PC-9 (cell line): Measurements from ENCODE around the gene CHSY3.
A peak's percentile ranks its signal among the peaks of the same experiment; 100 is the strongest.

Experiments
- EZH2 ChIP-seq: fragments of 200-600 bp; sonication (generic); IDR thresholded peaks from 2 replicates; pipeline ENCODE4 v1.8.0; 2017; ENCODE audit warnings: antibody characterized with exemption, low read depth
- TF ChIP-seq, protein P1 (sequence below): fragments of 200-600 bp; sonication (generic); conservative IDR thresholded peaks from 2 replicates; pipeline ENCODE4 v1.6.1; 2017; ENCODE audit warnings: mixed run types, antibody characterized with exemption, mild to moderate bottlenecking, moderate library complexity

DNA sequence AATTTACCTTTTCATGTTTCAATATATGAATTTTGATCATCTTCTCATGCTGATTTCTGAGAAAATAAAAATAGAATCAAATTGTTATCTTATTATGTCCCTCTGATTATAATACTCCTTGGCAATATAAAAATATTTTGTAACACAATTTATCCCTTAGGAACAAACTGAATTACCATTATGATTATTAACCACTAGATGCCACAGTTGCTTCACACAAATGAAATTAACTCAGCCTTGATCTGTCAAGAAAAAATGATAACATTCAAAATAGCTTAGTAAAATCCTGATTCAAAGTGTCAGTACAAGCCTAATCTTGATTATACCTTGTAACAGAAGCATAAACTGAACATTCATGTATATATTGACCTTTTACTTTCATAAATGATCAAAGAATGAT is 4.8 kb upstream of the CHSY3 start:
- TF ChIP-seq, protein P1, sequence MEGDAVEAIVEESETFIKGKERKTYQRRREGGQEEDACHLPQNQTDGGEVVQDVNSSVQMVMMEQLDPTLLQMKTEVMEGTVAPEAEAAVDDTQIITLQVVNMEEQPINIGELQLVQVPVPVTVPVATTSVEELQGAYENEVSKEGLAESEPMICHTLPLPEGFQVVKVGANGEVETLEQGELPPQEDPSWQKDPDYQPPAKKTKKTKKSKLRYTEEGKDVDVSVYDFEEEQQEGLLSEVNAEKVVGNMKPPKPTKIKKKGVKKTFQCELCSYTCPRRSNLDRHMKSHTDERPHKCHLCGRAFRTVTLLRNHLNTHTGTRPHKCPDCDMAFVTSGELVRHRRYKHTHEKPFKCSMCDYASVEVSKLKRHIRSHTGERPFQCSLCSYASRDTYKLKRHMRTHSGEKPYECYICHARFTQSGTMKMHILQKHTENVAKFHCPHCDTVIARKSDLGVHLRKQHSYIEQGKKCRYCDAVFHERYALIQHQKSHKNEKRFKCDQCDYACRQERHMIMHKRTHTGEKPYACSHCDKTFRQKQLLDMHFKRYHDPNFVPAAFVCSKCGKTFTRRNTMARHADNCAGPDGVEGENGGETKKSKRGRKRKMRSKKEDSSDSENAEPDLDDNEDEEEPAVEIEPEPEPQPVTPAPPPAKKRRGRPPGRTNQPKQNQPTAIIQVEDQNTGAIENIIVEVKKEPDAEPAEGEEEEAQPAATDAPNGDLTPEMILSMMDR: peak; percentile 52; the same call in 1 of the 2 replicates
- TF ChIP-seq EZH2: no peak
